HG03066 (cell line): ENCODE data around the gene SLC39A11.

Experiments used
- ATAC-seq: cut with Tn5 transposase; IDR thresholded peaks from one replicate; pipeline ENCODE4 v1.9.1; 2021; ENCODE audit warnings: low read depth; ENCODE audit not compliant: unreplicated experiment

Gene SLC39A11

DNA sequence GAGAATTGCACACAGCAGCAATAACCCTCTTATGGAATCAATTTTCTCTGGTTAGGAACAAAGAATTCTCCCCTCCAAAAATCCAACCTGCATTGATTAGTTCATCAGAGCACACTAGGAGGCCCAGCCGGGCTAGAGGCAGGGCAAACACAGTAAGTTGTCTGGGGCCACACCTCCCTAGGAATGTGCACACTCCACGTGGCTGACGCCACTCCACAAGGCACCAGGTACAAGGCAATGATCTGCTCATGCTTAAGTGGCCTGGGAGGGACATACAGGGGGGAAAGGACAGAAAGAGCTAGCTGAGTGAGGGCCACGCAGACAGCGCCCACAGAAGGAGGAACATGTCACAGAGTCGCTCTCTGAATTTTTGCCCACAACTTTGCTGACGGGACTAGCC is 107.6 kb downstream of the SLC39A11 start:
- ATAC-seq = no peak

- no peak for ATAC-seq
Measured at GRCh38 chr17:72984145-72984925, 108.2 kb downstream of the SLC39A11 start.

- no peak for ATAC-seq
Measured at GRCh38 chr17:72982680-72983079, 109.8 kb downstream of the SLC39A11 start.

GRCh38 chr17:72978593-72979218 is 113.8 kb downstream of the SLC39A11 start:
- no peak for ATAC-seq

- ATAC-seq = no peak
Measured at GRCh38 chr17:72977771-72978417, 114.6 kb downstream of the SLC39A11 start.

DNA sequence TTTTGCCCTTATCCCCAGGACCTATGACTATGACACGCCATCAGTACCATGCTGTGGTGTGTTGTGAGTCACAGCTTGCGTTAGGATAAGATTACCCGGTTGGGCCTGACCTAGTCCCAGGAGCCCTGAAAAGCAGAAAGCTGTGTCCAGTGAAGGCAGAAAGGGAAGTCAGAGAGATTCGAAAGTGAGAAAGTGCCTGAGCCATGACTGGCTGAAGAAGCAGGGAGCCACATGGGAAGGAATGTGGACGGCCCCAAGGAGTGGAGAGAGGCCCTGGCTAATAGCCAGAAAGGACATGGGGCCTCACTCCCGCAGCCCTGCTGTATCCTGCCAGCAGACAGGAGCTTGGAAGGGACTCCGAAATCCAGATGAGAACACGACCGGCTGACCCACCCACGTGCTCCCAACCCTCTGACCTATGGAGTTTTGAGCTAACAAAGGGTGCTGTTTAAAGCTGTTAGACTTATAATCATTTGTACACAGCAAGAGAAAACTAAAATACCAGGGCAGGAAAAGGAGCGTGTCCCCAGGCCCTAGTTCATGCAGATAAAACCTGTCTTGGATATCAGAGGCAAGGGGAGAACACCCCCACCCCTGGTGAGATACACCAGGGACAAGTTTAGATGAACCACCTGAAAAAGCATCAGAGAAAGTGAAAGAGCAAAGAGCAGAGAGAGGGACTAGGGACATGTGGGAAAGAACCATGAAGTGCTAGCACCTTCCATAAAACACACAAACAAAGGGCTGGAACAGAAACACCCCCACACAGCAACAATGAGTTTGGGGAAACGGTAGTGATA is 115.3 kb downstream of the SLC39A11 start:
- no peak for ATAC-seq

DNA sequence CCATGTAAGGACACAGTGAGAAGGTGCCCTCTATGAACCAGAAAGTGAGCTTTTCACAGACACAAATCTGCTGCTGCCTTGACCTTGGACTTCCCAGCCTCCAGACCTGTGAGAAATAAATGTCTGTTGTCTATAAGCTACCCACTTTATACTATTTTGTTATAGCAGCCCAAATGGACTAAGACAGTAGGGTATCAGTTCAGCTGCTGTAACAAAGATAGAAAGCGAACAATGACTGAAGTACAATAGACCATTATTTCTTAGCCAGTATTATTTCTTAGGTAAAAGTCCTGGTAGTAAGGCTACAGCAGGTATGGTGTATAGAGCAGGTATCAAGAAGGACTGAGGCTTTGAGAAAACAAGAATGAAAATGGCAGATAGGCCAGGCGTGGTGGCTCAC is 117.0 kb downstream of the SLC39A11 start:
- no peak for ATAC-seq

- no peak for ATAC-seq
Measured at GRCh38 chr17:72974605-72975232, 117.8 kb downstream of the SLC39A11 start.

- ATAC-seq = no peak
Measured at GRCh38 chr17:72972263-72972951, 120.1 kb downstream of the SLC39A11 start.

GRCh38 chr17:72971226-72971880 is 121.1 kb downstream of the SLC39A11 start:
- ATAC-seq = no peak

- no peak for ATAC-seq
Measured at GRCh38 chr17:72970797-72971196, 121.7 kb downstream of the SLC39A11 start.

- ATAC-seq = no peak
Measured at GRCh38 chr17:72970246-72970645, 122.2 kb downstream of the SLC39A11 start.

DNA sequence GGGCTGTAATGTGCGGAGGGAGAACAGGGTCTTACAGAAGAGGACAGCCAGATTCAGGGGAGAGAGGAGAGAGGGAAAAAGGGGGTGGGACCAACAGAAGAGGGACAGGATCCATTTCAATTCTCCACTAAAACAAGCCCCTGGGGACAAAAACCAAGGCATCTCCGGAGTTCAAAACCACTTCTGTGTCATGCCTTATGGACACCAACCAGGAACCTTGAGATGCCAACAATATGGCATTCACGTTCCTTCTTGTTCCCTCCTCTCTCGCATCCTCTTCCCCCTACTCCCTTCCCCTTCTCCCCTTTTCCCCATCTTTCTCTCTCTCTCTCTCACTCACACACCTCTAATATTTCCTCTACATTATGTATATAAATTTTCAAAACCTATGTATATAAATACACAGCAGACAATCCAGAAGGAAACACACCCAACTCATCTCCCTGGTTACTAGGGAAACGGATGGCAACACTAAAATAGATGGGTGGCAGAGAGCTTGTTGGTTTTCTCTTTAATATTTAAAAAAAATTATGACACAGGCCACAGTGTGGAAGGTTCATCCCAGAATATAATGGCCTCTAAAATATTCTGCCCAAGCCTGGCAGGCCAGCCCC is 123.1 kb downstream of the SLC39A11 start:
- no peak for ATAC-seq

GRCh38 chr17:72968798-72969197 is 123.7 kb downstream of the SLC39A11 start:
- no peak for ATAC-seq

DNA sequence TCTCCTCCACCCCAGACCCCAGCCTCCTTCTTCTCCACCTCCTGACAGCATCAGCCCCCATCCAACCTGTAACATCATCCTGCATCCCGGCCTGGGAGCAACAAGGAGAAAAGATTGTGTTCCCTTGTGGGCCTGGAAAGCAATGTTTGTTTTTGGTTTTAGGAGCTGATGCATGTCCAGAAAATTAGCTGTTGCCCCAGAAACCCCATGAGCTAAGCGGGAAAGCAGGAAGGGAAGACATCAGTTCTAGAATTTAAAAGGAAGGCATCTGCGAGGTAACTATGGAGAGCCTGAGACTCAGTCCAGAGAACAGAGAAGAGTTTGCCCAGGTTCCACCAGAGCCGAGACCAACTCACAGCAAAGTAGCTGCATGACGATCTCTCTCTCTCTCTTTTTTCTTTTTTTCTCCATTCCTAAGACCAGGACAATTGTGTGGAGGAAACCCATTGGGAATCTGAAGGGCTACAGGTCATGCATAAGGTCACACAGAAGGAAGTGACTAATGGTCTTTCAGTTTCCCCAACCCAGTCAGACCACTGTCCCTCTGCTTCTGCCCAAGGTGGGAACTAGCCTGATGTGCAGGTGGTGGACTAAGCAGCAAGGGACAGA is 124.4 kb downstream of the SLC39A11 start:
- no peak for ATAC-seq

- ATAC-seq = no peak
Measured at GRCh38 chr17:72967277-72967970, 125.1 kb downstream of the SLC39A11 start.

DNA sequence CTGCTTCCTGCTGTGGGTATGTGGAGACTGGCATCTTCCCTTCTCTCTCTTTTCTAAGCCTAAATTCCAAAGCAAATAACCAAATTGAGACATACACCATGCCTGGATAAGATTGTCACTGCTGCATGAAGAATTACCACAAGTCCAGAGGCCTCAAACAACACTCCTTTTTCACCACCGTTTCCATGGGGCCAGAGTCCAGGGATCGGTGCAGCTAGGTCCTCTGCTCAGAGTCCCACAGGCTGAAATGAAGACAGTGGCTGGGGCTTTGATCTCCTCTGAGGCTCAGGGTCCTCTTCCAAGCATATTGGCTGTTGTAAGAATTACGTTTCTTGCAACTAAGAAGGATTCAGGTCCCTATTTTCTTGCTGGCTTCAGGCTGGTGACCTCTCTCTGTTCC is 130.4 kb downstream of the SLC39A11 start:
- no peak for ATAC-seq
